Subcutaneous adipose tissue (tissue), 4 donors: ENCODE measurements around the gene AP5S1. TPM values are rescaled to one million over a fixed set of nuclear protein-coding genes. Genes with fewer than 3 reads are reported as not detected.

Experiments
- CTCF ChIP-seq: fragments of 450-650 bp; IDR thresholded peaks from one replicate; pipeline ENCODE4 v1.5.1; 2016; ENCODE audit warnings: low read depth, mild to moderate bottlenecking, control low read depth, antibody characterized with exemption, moderate library complexity
- total RNA-seq, 4 donors: library from RNA; depleted of rRNA; stranded (reverse); fragments of >200 nt; gene quantifications; one replicate each; pipeline ENCODE4 v1.1.0, GENCODE V29; 2016

AP5S1 gene
- total RNA-seq, 4 donors from 2014 or later = 8.0 to 15.1 (median 10.6) TPM

GRCh38 chr20:3866464-3866863, 46.1 kb downstream of the AP5S1 start:
- no peak for TF ChIP-seq CTCF

- no peak for TF ChIP-seq CTCF
These were observed 47.5 kb downstream of the AP5S1 start for GRCh38 chr20:3867802-3868201.

- no peak for TF ChIP-seq CTCF
These were observed 49.7 kb downstream of the AP5S1 start for GRCh38 chr20:3869839-3870634.

- TF ChIP-seq CTCF = no peak
These were observed 51.4 kb downstream of the AP5S1 start for GRCh38 chr20:3871550-3872265.

- no peak for TF ChIP-seq CTCF
These were observed 53.2 kb downstream of the AP5S1 start for GRCh38 chr20:3873507-3873906.

GRCh38 chr20:3874194-3874844, 54.0 kb downstream of the AP5S1 start:
- no peak for TF ChIP-seq CTCF

GRCh38 chr20:3875378-3875974, 55.1 kb downstream of the AP5S1 start:
- TF ChIP-seq CTCF = no peak
